ENCODE results near the gene FREY1.

Gene FREY1

DNA sequence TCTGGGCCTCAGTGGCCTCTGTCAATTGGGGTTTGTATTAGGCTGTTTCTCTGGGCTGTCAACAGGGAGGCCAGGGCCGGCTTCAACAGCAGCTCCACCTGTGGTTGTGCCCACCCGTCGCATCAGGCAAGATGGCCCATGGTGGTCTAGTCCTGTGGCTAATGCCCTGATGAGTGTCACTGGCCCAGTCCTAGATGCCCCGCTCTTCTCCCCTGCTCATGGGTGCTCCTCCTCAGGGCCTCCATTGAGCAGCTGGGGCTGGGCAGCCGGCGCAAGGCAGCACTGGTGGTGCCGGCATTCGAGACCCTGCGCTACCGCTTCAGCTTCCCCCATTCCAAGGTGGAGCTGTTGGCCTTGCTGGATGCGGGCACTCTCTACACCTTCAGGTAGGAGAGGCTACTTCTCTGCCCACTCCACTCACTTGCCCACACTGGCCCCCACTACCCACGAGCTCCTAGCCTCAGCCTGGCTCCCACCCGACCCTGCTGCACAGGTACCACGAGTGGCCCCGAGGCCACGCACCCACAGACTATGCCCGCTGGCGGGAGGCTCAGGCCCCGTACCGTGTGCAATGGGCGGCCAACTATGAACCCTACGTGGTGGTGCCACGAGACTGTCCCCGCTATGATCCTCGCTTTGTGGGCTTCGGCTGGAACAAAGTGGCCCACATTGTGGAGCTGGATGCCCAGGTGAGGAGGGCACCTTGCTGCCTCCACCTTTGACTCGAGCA is 20.8 kb upstream of the FREY1 start:
- no peak for DNase-seq

DNA sequence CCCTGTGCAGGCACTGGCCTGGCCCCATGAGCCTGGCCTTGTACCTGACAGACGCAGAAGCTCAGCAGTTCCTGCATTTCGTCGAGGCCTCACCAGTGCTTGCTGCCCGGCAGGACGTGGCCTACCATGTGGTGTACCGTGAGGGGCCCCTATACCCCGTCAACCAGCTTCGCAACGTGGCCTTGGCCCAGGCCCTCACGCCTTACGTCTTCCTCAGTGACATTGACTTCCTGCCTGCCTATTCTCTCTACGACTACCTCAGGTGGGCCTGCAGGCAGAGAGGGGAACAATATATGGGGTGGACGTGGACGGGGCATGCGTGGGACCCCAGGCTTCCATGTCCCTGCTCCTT is 20.2 kb upstream of the FREY1 start:
- DNase-seq: no peak

DNA sequence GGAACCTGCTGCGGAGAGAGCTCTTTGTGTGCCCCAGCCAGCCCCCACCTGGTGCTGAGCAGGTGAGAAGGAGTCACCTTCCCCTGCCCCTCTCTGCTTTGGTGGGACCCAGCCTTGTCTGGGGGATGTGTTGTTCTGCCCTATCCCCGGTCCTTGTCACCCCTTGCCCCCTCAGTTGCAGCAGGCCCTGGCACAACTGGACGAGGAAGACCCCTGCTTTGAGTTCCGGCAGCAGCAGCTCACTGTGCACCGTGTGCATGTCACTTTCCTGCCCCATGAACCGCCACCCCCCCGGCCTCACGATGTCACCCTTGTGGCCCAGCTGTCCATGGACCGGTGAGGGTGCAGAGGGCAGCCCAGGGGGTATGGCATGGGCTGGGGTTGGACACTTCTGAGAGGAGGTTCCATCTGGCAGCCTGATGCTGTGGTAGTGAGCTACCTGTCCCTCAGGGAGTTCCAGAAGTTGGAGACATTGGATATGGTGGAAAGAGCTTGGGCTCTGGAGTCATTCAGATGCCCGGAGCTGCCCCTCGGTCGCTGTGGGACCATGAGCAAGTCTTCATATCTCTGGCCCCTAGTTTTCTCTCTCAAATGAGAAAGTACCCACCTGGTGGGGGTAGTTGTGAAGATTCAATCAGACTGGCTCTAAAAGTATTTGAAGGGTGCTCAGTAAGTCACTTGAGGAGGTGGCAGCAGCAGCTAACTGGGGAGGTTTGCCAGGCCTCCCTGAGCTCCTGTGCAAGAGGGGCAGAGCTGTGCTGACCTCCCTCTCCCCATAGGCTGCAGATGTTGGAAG is 19.7 kb upstream of the FREY1 start:
- DNase-seq: no peak

GRCh38 chr11:45926001-45926401 is 18.9 kb upstream of the FREY1 start:
- DNase-seq: no peak

DNA sequence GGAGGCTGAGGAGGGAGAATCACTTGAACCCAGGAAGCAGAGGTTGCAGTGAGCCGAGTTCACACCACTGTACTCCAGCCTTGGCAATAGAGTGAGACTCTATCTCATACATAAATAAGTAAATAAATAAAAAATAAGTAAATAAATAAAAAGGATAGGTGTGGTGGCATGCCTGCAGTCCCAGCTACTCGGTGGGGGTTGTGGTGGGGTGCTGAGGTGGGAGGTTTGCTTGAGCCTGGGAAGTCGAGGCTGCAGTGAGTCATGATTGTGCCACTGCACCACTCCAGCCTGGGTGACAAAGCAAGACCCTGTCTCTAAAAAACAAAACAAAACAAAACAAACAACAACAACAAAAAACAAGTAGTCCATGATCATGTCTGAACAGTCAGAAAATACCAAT is 18.5 kb upstream of the FREY1 start:
- no peak for DNase-seq

DNA sequence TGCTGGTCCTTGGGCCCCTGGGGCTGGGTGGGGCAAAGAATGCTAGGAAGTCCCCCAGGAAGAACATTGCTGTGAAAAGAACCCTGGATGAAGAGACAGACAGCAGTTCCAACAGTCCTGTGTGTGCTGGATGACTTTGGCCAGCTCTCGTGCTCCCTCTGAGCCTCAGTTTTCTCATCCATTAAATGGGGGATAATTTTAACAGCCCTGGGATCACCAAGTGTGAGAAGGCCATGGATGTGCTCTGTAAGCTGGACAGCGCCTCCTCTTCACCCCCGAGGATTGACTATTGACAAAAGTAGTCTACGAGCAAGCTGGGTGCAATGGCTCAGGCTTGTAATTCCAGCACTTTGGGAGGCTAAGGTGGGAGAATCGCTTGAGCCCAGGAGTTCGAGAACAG is 17.9 kb upstream of the FREY1 start:
- DNase-seq: no peak

DNA sequence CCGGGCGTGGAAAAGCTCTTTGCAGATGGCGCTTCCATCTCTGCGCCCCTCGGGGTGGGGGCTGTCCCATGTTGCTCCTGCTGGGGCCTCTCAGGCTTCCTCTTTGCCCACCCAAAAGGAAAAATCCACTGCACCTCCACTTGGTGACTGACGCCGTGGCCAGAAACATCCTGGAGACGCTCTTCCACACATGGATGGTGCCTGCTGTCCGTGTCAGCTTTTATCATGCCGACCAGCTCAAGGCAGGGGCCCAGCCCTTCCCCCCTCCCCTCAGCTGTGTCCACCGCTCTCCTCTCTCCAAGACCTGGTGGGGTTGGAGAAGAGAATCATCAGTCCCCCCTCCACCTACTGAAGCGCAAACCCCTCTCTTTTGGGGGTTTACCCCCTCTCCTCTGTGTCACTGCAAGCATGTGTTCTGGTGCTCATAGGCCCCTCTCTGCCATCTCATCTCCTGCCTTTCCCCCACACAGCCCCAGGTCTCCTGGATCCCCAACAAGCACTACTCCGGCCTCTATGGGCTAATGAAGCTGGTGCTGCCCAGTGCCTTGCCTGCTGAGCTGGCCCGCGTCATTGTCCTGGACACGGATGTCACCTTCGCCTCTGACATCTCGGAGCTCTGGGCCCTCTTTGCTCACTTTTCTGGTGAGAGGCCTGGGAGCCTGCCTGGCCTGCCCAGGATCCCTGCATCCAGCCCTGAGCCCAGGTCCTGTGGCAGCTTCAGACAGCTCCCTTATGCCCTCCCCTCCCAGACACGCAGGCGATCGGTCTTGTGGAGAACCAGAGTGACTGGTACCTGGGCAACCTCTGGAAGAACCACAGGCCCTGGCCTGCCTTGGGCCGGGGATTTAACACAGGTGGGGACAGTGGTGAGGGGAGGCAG is 17.2 kb upstream of the FREY1 start:
- DNase-seq: no peak

DNA sequence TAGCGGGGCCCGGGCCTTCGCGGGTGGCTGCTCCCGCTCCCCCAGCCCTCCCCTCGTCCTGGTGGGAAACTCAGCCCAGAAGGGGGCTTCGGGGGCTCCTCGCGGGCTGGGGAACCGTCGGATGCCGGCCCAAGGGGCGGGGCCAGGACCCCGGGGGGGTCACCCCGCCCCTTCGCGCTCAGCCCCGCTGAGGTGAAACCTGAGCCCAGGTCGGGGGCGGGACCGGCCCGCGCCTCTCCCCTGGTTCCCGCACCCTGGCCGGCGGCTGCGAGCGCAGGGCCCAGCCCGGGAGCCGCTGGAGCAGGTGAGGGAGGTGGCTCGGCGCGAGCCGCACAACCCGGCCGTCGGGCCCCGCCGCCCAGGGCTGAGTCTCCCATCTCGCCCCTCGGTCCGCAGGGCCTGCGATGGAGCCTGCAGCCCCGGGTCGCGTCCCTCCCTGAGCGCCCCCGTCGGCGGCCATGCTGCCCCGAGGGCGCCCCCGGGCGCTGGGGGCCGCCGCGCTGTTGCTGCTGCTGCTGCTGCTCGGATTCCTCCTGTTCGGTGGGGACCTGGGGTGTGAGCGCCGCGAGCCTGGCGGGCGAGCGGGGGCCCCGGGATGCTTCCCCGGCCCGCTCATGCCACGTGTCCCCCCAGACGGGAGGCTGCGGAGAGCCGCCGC is 15.5 kb upstream of the FREY1 start, which contains the start of gene LARGE2:
Gene LARGE2, plus strand, starts transcription at position 232 of the 658 bp plus-strand sequence. Its CDS starts 227 bp downstream, at position 459.
- DNase-seq: peak; percentile 46

DNA sequence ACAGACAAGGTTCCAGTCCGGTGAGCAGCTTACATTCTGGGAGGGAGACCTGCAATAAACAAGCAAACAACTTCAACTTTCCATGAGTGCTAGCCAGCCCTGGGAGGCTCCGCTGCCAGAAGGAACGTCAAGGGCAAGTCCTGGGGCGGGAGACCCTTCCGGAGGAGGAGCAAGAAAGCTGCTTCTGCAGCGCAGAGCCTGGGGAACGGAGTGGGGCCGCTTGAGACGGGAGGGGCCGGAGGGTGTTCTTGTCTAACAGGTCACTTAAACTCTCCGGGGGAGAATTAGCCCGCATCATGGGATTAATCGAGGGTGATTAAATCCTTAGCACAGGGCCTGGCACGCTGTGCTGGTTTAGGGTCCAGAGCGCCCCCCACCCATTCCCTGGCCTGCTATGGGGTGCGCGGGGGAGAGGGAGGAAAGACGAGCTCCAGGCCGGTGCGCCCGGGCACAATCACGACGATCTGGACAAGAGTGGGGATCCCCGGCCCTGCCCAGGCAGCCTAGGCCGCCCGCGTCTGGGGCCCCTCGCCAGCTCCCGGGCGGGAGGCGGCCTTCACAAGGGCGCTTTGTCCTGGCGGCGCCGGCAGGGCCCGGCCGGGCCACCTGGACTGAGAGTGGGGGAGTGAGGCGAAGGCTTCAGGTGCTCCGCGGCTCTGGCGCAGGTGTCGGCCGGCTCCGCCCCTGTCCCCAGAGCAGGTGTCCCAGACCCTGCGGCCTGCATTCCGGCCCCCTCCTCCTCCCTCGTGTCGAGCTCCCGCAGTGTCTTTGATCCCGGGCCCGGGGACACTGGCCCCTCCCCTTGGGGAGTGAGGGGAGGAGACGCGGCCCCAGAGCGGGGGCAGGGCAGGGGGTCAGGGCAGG is 14.7 kb upstream of the FREY1 start:
- peak; percentile 47 for DNase-seq

DNA sequence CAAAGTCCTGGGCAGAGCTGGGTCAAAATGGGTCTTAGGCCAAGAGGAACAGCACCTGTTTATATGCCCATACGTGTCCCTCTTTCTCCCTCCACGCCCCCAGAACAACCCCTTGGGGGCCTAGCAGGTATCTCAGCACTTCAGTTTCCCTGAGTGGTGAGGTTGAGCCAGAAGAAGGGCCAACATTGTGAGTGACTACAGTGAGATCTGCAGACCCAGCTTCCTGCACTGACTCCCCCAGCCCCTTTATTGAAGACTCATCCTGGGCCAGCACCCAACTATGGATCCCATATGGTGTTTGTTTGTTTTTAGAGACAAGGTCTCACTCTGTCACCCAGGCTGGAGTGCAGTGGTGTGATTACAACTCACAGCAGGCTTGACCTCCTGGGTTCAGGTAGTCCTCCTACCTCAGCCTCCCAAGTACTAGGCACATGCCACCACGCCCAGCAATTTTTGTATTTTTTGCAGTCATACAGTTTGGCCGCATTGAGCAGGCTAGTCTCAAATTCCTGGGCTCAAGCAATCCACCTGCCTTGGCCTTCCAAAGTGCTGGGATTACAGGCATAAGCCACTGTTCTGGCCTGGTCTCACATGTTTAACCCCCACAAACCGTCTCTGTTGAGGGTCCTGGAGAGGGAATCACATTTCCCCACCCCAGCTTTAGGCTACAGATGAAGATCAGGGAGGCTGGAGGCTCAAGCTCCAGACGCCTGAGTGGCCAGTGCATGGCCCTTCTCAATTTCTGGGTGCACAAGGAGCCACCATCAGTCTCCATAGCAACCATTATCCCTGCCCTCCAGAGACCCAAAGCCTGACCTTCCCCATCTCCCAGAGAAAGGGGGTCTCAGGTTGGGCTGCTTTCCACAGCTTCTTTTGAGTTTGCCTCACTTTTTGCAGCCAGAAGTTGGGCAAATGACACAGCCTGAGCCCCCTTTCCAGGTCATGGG is 13.7 kb upstream of the FREY1 start:
- no peak for DNase-seq

GRCh38 chr11:45919806-45920530 is 12.9 kb upstream of the FREY1 start:
- no peak for DNase-seq

GRCh38 chr11:45918962-45919675 is 12.0 kb upstream of the FREY1 start:
- no peak for DNase-seq

- DNase-seq: peak; percentile 80
Observed at GRCh38 chr11:45918331-45918941, 11.4 kb upstream of the FREY1 start.

DNA sequence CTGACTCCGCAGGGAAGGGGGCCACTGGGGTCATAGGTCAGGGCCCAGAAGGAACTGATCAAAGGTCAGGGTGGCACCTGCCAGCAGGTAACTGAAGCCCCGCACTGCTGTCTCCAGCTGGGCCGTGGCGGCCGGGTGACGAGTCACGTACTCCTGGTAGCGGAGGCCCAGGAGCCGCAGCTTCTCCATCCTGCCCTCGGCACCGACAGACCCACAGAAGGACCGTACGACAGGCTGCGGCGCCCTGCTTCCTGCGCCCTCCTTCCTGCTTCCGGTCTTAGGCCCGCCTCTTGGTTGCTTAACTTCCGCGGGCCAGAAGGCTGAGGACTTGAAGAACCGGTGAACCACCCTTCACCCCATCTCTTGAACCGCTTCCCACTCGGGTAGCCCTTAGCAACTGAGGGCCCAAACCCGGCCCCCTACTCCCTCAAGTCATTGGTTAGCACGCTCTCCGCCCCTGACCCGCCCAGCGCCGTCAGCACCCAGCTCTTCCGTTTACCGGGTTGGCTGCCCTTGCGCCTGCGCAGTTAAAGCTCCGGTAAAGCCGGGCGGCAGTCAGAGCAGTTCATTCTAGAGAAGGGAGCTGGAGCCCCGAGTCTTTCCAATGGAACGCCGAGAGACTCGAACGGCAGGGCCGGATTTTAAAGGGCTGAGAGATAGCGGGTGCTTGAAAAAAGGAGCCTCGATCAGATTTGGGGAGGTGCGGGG is 10.7 kb upstream of the FREY1 start, which contains the start of gene PEX16:
Gene PEX16, minus strand, starts transcription at position 255 of the 708 bp plus-strand sequence. Its CDS starts 66 bp downstream, at position 189.
- peak; percentile 94 for DNase-seq

DNA sequence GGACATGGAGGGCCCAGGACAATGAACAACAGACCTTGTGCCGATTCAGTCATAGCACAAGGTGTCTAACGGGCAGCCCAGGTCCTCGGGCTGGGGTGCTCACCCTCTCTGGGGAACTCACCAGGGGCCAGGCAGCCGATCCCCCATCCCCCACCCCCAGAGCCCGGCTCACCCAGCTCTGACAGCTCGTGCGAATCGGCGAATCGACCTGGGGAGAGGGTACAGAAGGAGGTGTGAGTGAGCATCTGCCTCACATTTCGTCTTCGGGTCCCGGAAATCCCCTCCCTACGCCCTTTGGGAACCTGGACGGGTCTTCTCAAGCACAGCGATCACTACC is 10.2 kb upstream of the FREY1 start:
- DNase-seq: no peak

GRCh38 chr11:45915446-45915845 is 8.4 kb upstream of the FREY1 start:
- DNase-seq: no peak

DNA sequence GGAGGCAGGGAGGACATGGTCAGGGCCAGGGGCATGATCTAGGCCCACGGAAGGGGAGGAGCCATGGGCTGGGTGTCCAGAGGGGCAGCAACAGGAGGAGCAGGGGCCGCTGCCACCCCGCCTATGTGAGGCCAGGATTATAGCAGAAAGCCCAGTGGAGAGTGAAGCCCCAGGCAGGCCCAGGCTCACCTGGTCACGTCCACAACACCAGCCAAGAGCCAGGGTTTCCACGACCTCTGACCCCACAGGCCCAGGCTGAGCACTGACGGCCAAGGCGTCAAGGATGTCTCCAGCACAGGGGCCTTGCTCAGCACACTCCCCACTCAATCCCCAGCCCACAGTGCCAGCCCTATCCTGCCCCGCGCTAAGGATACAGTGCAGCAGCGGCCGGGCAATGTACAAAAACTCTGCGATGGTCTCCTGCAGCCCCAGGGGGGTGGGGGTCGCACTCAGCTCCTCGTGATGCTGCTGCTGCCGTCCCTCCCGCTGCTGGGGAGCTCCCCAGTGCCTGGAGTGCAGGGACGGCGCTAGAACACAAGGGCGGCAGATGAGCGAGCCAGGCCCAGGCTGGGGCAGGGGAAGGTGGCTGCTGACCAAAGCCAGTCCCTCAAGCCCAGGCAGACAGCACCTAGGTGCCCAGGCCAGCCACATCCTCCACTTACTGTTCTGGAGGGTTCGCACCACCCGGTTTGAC is 7.0 kb upstream of the FREY1 start:
- no peak for DNase-seq

Data from NCI-H748 treated with DMSO at 0.1 percent for 48 hours (cell line).